ENCODE results near the gene ZDHHC3.

ZDHHC3 gene

GRCh38 chr3:44930911-44931310 lies 45.1 kb downstream of the ZDHHC3 start:
- in situ Hi-C loops (cut with MboI; ENCODE audit: low sequenced_read_pairs): no loop called here

GRCh38 chr3:44929782-44930181 lies 46.2 kb downstream of the ZDHHC3 start:
- in situ Hi-C loops (cut with MboI; ENCODE audit: low sequenced_read_pairs): no loop called here

DNA sequence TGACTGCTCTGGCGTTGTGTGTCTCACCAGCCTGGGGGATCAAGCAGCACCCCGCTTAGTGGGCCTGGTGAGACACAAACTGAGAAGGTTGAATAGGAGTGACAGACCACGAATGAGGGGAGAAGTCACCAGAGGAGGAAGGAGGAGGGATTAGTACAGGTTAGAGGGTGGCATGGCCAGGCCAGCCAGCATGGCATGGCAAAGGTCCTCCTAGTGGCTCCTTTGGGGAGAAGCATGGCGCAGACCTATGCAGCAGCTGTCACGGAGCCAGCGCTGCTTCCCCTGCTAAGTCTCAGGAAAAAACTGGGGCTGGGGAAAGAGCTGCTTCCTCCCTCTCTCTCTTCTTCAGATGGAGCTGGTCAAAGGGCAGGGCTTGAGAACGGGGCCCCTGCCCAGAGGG lies 48.6 kb downstream of the ZDHHC3 start:
- in situ Hi-C loops (cut with MboI; ENCODE audit: low sequenced_read_pairs): no loop called here

GRCh38 chr3:44926921-44927320 lies 49.1 kb downstream of the ZDHHC3 start:
- in situ Hi-C loops (cut with MboI; ENCODE audit: low sequenced_read_pairs): no loop called here

DNA sequence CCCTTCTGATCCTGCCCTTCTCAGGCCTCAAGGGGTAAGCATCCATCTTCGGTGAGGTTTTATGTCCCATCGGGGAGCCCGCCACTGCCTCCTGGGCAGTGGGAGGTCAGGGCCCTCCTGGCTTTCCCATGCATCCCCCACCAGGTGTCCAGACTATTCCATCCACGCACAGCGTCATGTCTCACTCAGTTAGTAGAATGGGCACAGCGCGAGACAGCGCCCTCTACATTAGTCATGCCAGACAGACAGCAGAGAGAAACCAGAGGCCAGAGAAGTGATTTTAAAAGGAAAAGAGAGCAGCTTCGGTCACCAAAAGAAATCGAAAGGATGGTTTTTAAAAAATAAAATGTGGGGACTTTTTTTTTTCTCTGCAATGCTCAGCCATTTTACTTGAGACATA lies 49.8 kb downstream of the ZDHHC3 start:
- in situ Hi-C loops (cut with MboI; ENCODE audit: low sequenced_read_pairs): no loop called here

DNA sequence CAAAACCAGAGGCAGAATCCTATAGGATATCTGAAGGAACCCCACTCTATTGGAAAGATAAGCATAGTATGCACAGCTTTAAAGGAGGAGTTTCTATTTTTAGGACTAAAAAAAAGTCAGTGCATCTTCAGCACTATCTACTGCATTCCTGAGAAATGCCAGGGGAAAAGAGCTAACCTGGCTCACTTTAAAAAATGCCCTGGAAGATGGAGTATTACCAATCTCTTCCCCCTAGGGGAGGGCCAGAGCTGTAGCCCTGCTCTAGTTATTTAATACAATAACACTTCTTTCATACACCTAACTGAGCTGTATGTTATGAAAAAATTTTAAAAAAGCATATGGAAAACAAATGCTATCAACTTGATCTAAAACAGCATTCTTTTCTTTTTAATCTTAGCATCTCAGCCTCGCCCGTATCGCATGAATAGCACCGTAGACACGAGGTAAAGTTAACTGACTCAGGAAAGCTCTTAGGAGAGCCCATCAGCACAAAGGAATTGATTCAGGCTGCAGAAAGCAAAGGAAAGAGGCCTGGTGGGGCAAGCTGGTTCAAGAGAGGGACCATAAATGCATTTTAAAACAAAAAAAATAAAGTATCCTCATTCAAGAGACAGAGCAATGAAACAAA lies 51.4 kb downstream of the ZDHHC3 start:
- in situ Hi-C loops (cut with MboI; ENCODE audit: low sequenced_read_pairs): no loop called here

- in situ Hi-C loops (cut with MboI; ENCODE audit: low sequenced_read_pairs): no loop called here
Observed at GRCh38 chr3:44923632-44924456, 52.1 kb downstream of the ZDHHC3 start.

DNA sequence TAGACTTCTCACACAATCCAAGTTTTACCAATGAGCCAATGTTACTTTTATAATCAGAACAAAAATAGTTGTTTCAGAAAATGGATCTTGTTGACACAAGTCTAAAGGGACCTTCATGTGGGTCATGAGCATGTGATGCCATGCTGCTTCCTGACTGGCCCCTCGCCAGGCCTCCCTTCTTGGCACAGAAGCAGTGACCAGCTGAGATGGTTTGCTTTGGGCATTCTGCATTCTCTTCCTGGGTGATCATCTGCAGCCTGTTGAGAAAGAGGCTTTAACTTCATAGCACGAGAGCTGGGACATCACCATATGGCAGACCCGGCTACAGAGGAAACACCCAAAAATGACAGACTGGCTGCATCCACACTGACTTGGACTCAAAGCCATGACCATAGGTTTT lies 55.9 kb downstream of the ZDHHC3 start:
- in situ Hi-C loops (cut with MboI; ENCODE audit: low sequenced_read_pairs): no loop called here

- in situ Hi-C loops (cut with MboI; ENCODE audit: low sequenced_read_pairs): no loop called here
Observed at GRCh38 chr3:44918581-44918980, 57.4 kb downstream of the ZDHHC3 start.

DNA sequence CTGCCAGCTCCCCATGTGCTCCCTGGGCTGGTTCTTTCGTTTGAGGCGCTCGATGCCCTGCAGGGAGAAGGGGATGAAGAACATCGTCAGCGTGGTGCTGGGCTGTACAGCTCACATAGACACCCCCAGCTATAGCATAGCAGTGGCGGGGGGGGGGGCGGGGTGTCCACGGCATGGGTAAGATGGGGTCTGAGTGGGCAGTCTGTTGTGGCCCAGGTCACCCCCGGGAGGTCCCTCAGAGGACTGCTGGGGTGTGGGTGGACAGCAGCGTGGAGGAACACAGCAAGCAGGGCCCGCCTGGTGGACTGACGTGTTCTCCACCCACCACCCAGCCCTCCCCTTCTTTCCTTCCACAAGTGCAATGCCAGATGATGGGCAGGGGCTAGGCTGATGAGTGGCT lies 57.9 kb downstream of the ZDHHC3 start:
- in situ Hi-C loops (cut with MboI; ENCODE audit: low sequenced_read_pairs): no loop called here

- in situ Hi-C loops (cut with MboI; ENCODE audit: low sequenced_read_pairs): no loop called here
Observed at GRCh38 chr3:44915702-44916438, 60.1 kb downstream of the ZDHHC3 start.

- in situ Hi-C loops (cut with MboI; ENCODE audit: low sequenced_read_pairs): no loop called here
Observed at GRCh38 chr3:44914936-44915335, 61.0 kb downstream of the ZDHHC3 start.

DNA sequence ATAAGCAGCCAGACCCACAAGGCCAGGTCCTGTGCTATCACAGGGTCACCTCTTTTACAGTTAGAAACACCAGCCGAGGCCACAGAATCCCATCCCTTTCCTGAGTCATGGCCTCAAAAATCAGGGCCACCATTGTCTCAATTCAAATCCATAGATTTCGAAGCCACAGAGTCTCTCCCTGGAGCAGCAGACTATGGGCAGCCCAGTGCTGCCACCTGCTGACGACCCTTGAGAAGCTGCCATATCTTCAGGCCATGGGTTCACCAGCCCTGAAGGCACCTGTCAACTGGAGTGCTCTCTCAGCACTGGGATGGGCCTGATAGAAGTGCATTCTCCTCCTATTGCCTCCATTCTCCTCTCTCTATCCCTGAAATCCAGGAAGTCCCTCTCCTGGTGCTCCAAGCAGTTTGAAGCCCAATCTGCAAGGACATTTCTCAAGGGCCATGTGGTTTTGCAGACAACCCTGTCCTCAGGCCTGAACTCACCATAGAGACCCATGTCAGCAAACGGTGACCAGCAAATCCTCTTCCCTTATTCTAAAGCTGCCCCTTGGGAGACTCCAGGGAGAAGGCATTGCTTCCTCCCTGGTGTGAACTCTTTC lies 62.0 kb downstream of the ZDHHC3 start:
- in situ Hi-C loops (cut with MboI; ENCODE audit: low sequenced_read_pairs): no loop called here

DNA sequence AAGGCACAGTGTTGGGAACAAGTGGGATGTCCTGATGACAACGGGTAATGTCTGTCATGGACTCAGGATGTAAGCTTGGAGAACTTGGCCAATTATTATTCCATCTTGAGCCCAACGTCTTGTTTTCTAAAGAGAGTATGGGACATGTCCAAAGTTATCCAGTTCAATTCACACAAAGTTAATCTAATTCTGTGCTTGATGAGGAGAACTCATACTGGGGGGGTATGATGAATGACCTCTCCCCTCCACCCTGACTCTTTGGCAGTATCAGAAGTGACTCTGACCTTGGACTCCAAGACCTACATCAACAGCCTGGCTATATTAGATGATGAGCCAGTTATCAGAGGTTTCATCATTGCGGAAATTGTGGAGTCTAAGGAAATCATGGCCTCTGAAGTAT lies 65.3 kb downstream of the ZDHHC3 start:
- in situ Hi-C loops (cut with MboI; ENCODE audit: low sequenced_read_pairs): no loop called here

DNA sequence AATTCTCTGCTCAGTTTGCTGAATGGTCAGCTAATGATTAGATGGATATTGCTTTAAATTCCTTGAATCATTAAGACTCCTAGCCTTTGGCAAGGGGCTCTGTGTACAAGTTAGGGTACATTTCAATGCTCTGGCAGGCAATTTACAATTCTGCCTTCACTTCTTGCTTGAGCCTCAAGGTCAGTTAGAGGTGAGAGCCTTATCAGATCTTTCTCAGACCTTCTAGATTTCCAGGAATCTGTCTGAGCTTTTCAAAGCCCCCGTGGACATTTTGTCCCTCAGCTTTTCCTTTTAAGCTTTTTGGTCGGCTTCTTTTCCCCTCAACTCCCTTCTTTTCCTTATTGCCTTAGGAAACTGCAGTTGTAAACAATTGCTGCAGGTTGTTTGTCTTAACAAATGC lies 66.9 kb downstream of the ZDHHC3 start:
- in situ Hi-C loops (cut with MboI; ENCODE audit: low sequenced_read_pairs): no loop called here

DNA sequence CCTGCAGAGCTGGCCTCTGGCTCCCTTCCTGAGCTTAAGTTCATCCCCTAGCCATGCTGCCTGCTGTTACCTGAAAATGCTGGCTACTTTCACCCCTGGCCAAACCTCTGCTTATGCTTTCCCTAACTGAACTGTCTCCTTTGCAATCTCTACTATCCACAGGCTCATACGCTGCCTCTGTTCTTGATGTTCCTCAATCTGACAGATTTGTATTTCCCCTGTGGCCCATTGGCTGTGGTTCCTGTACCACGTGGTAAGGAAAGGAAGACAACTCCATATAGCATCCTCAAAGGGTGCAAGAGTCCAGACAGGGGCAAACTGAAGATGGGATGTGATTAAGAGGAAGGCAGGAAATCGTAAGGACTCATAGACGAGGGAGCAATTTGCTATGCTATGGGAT lies 68.4 kb downstream of the ZDHHC3 start:
- in situ Hi-C loops (cut with MboI; ENCODE audit: low sequenced_read_pairs): no loop called here

DNA sequence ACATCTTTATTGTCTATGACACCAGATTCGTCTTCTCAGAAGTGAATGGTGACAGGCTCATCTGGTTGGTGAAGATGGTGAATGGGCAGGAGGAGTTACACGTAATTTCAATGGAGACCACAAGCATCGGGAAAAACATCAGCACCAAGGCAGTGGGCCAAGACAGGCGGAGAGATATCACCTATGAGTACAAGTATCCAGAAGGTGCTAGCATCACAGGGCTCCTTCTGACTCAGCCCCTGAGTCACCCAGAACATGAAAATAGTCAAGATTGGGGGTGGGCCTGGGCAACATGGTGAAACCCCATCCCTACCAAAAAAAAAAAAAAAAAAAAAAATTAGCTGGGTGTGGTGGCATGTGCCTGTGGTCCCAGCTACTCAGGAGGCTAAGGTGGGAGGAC lies 69.0 kb downstream of the ZDHHC3 start:
- in situ Hi-C loops (cut with MboI; ENCODE audit: low sequenced_read_pairs): no loop called here

- in situ Hi-C loops (cut with MboI; ENCODE audit: low sequenced_read_pairs): no loop called here
Observed at GRCh38 chr3:44905446-44906157, 70.4 kb downstream of the ZDHHC3 start.

- in situ Hi-C loops (cut with MboI; ENCODE audit: low sequenced_read_pairs): no loop called here
Observed at GRCh38 chr3:44903751-44904150, 72.2 kb downstream of the ZDHHC3 start.

- in situ Hi-C loops (cut with MboI; ENCODE audit: low sequenced_read_pairs): no loop called here
Observed at GRCh38 chr3:44903314-44903713, 72.7 kb downstream of the ZDHHC3 start.

GRCh38 chr3:44902628-44903027 lies 73.3 kb downstream of the ZDHHC3 start:
- in situ Hi-C loops (cut with MboI; ENCODE audit: low sequenced_read_pairs): no loop called here
